Hepatic stellate cell (primary cell): ENCODE measurements around the gene ZFAND2B.

Source experiments
- DNase-seq: peaks from one replicate; pipeline ENCODE4 v3.0.0; 2011; ENCODE audit warnings: low spot score

ZFAND2B gene

GRCh38 chr2:219220652-219221402 lies 14.2 kb downstream of the ZFAND2B start:
- no peak for DNase-seq

DNA sequence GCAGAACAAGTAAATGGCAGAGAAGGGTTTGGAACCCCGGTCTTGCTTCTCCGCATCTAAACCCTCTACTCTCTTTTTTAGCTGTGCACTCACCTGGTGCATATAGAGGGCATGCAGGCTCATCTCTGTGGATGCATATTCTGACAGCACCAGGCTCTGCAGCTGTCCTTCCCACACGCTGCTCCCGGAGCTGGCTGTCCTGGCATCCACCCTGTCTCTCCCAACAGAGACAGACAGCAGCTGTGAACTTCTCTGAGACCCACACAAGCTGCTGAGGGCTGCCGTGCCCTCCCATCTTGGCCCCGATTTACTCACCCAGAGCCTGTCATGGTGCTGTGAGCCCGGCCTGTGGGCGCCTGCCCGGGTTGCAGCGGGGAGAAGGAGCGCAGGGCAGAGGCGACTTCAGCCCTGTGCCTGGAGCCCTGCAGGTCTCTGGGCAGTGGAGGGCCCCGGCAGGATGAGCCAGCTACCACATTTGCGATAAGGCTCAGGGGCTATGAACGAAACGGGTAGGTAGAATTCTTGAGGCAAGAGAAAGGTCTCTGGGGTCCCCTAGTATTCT lies 15.5 kb downstream of the ZFAND2B start:
- DNase-seq, result no peak

GRCh38 chr2:219223831-219224610 lies 17.4 kb downstream of the ZFAND2B start:
- DNase-seq, result no peak

DNA sequence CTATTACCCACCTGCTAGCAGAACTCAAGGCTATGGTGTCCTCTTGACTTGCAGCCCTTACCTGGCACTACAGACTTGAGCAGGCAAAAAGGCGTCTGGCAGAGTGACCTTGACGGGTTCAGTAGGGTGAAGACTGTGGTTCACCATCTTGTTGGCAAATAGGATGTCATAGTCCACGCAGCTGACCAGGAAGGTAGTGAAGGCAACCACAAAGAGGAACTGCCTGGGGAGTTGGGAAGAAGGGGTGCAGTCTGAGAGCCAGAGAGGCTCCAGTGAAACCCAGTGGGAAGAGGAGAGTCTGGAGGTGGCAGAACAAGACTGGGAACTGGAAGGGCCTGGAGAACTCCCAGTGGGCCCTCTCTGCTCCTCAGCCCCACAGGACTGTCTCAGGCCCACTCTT lies 18.8 kb downstream of the ZFAND2B start:
- no peak for DNase-seq

DNA sequence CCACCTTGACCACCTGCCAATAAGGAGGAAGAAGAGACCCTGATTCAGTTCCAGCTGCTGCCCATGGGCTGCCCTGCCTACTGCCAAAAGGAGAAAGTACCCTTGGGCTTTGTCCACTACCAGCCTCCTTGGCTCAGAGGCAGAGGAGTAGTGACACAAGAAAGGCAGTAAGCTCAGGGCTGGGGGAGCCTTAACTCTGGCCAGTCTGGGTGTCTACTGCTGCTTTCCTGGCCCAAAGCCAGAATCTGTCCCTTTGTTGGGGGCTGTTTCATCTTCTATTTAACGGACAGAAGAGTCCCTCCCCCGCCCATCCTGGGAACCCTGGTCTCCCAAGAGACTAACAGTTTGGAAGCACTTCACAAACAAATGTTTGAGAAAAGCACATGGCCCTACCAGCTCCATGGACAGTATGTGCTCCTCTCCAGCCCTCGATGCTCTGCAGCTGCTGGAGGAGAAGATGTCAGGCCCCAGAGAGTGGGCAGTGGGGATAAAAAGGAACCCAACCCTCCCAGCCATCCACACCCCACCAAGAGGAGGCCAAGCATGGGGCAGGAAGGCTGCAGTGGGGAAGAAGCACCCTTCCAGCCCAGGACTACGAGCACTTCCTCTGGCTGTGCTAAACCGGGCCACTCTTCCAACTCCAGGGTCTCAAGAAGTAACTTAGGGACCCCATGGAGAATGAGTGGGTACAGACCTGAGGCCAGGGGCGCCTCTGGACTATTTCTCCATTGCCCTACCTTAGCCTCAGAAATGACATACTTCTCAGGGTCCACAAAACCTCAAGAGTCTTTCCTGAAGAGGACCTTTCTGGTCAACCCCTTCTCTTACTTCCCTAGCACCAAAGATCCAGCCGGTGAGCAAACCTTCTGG lies 21.7 kb downstream of the ZFAND2B start:
- DNase-seq, result peak; percentile 37

GRCh38 chr2:219228911-219229304 lies 22.3 kb downstream of the ZFAND2B start:
- no peak for DNase-seq

DNA sequence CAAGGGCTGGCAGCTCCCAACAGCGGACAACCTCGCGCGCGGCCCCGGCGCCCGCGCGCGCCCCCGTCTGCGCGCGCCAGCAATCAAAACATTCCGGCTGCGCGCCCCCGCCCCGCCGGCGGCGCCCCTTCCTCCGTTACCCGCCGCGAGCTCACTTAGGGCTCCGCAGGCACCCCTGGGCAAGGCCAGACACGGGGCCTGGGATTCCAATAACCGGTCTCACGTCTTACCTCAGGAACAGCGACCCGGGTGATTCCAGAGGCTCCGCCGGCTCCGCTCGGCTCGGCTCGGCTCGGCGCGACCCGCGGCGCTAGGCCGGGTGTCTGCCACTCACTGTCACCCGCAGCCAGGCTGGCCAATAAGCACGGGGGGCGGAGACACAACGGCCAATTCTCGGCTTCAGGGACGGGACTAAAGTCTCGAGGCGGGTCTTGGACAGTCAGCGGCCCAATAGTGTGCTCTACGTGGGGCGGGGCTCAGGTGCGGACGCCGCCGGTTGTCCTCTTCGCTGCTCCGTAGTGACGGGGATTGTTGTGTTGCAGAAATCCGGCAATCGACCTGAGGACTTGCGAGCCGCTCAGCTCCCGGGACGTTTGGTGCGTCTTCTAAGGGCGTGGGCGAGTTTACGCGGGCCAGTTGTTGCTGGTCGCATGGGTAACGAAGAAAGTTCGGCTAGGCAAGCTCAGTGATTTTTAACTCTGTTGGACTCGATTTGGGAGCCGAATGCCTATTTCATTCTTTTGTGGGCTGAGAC lies 22.9 kb downstream of the ZFAND2B start, which contains the start of the genes ANKZF1 and ATG9A:
TSS of gene ANKZF1 (plus strand) at position 502 of the 754 bp plus-strand sequence. CDS start 452 bp downstream, outside the sequence.
TSS of gene ATG9A (minus strand) at position 332 of the 754 bp plus-strand sequence. CDS start 1,612 bp downstream, outside the sequence.
- peak; percentile 100 for DNase-seq

DNA sequence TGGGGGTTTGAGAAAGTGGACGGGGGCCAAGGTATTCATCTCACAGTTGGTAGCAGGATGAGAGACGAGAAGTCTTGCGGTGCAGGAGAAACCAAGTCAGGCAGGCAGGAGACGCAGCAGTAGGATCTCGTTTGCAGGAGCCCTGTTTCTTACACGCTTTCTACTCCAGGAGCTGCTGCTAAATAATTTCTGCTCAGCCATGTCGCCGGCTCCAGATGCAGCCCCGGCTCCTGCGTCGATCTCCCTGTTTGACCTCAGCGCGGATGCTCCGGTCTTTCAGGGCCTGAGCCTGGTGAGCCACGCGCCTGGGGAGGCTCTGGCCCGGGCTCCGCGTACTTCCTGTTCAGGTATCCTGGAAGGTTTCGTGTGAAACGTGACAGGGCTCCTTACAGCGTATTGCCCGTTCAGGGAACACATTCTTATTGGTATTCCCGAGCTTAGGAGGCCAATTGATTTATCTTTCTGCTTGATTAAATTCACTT lies 23.5 kb downstream of the ZFAND2B start:
- peak; percentile 45 for DNase-seq

DNA sequence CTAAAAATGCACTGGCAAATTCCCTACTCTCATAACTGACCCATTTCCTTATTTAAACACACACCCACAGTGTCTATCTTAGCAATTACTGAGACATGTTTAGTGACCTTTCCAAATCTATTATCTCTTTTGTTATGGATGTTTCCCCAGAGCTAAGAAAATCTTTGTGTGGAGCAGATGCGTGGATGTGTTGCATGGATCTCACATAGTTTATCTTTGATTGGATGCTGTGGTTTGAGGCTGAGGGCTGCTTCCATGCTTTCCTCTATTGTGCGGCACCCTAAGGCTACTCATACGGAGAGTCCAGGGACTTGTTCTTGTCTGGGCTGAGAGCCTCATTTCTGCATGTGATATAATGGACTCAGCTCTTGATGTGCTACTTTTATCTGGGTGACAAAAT lies 27.7 kb downstream of the ZFAND2B start:
- DNase-seq, result no peak

DNA sequence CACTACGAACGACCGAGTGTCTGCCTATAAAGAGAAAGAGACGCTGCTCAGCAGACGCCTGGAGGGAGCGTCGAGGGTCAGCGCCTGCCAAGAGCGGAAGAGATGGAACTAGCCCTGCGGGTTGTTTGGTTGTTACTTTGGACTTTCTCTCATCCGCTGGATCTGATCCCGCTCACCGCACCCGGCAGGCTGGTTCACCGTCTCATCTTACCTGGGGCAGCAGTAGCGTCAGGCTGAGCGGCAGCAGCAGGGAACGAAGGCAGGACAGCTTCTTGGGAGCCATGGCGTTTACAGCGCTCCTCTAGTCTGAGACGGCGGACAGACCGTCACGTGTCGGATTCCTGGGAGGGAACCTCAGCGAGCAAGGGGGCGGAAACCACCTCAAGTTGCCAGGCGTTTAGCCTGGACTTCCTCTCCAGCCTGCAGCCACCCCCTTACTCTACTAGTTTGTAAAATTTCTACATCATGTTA lies 36.7 kb downstream of the ZFAND2B start:
- DNase-seq, result no peak

DNA sequence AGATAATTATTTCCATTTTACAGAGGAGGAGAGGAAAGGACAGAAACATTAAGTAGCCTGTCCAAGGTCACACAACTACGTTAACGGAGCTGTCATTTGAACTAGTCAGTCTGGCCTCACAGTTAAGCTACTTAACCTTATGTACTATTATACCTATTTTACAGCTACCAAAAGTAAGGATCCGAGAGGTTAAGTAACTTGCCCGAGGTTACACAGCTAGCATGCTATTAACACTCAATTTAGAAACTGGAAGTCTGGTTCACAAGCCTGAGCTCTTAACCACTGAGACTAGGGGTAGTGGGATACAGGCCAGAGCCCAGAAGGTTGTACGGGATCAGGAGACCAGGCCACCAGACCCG lies 38.2 kb downstream of the ZFAND2B start:
- DNase-seq, result no peak

GRCh38 chr2:219245148-219245898 lies 38.7 kb downstream of the ZFAND2B start, which contains the start of the genes GLB1L and STK16:
Gene GLB1L, minus strand, starts transcription at chr2:219245444. Its CDS starts 1,871 bp downstream, at chr2:219243573.
Gene STK16, plus strand, starts transcription at chr2:219245479. Its CDS starts 521 bp downstream, at chr2:219246000.
- DNase-seq, result peak; percentile 98

DNA sequence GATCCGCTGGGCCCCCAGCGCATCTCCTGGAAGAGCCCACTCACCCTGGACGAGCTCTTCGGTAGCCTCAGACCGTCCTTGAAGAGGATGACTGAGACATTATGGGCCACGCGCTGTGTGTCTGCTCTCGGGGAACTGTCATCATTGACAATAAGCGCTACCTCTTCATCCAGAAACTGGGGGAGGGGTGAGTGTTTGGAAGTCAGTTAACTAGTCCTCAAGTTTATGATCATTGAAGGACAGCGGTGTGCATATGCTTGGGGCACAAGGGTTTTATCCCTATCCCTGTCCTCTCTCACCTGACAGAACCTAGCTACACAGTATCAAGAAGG lies 39.3 kb downstream of the ZFAND2B start:
- peak; percentile 23 for DNase-seq

GRCh38 chr2:219246559-219246958 lies 40.0 kb downstream of the ZFAND2B start:
- no peak for DNase-seq

GRCh38 chr2:219247678-219248642 lies 41.4 kb downstream of the ZFAND2B start:
- no peak for DNase-seq

- DNase-seq, result no peak
Observed at GRCh38 chr2:219248845-219249202, 42.2 kb downstream of the ZFAND2B start.

- DNase-seq, result peak; percentile 58
Observed at GRCh38 chr2:219249203-219249980, 42.8 kb downstream of the ZFAND2B start.
